Measurements from ENCODE around the gene EIF2S3. TPM values are rescaled to one million over a fixed set of nuclear protein-coding genes. Genes with fewer than 3 reads are reported as not detected.

The EIF2S3 gene
- total and polyA plus RNA-seq, 2 of the 13 experiments (the other 11 are each of a cell fraction or from before 2014, with no cell fraction given) = 61.0 to 183 TPM

- Histone ChIP-seq H3K36me3 (replicated peaks in 1 of 2; ENCODE audit: control insufficient read depth in 1 of 2, insufficient read depth in 2 of 2, low read length in 2 of 2) (peaks cover 0 to 19% of the 10 kb centered on the region in 2 experiments; a peak in 4 of 5 replicates), H3K27me3 (ENCODE audit: control insufficient read depth in 1 of 2, insufficient read depth in 2 of 2, low read length in 2 of 2) (no peaks in the 10 kb centered on the region), H2AFZ (ENCODE audit: low read length) (no peak overlapping the region), H3K4me1 (ENCODE audit: insufficient read depth, low read length) (no peaks in the 10 kb centered on the region), H3K9ac (ENCODE audit: insufficient read depth, low read depth, low read length) (no peak overlapping the region), H3K4me2 (ENCODE audit: low read depth, low read length) (no peak overlapping the region), H3K9me3 (ENCODE audit: low read length) (no peaks in the 10 kb centered on the region), H4K20me1 (ENCODE audit: insufficient read depth, low read length) (no peaks in the 10 kb centered on the region), H3K79me2 (ENCODE audit: insufficient read depth, low read length) (peaks cover 7% of the 10 kb centered on the region), H3K4me3 (replicated peaks in 1 of 3; ENCODE audit: insufficient read depth in 1 of 3, low read depth in 2 of 3, low read length in 3 of 3) (no peak overlapping the region), H3K27ac (ENCODE audit: extremely low read length, insufficient read depth, low read length) (no peak overlapping the region)
- TF ChIP-seq ARHGAP35 (CRISPR knock-in tag; IDR thresholded peaks at IDR 0.05; ENCODE audit: borderline replicate concordance) = no peak
- TF ChIP-seq, protein P1, sequence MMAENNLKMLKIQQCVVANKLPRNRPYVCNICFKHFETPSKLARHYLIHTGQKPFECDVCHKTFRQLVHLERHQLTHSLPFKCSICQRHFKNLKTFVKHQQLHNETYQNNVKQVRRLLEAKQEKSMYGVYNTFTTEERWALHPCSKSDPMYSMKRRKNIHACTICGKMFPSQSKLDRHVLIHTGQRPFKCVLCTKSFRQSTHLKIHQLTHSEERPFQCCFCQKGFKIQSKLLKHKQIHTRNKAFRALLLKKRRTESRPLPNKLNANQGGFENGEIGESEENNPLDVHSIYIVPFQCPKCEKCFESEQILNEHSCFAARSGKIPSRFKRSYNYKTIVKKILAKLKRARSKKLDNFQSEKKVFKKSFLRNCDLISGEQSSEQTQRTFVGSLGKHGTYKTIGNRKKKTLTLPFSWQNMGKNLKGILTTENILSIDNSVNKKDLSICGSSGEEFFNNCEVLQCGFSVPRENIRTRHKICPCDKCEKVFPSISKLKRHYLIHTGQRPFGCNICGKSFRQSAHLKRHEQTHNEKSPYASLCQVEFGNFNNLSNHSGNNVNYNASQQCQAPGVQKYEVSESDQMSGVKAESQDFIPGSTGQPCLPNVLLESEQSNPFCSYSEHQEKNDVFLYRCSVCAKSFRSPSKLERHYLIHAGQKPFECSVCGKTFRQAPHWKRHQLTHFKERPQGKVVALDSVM (CRISPR knock-in tag; IDR thresholded peaks at IDR 0.05) = 0 out of 2 replicates have a peak, but pooled peaks have one; percentile 19
- TF ChIP-seq, protein P2, sequence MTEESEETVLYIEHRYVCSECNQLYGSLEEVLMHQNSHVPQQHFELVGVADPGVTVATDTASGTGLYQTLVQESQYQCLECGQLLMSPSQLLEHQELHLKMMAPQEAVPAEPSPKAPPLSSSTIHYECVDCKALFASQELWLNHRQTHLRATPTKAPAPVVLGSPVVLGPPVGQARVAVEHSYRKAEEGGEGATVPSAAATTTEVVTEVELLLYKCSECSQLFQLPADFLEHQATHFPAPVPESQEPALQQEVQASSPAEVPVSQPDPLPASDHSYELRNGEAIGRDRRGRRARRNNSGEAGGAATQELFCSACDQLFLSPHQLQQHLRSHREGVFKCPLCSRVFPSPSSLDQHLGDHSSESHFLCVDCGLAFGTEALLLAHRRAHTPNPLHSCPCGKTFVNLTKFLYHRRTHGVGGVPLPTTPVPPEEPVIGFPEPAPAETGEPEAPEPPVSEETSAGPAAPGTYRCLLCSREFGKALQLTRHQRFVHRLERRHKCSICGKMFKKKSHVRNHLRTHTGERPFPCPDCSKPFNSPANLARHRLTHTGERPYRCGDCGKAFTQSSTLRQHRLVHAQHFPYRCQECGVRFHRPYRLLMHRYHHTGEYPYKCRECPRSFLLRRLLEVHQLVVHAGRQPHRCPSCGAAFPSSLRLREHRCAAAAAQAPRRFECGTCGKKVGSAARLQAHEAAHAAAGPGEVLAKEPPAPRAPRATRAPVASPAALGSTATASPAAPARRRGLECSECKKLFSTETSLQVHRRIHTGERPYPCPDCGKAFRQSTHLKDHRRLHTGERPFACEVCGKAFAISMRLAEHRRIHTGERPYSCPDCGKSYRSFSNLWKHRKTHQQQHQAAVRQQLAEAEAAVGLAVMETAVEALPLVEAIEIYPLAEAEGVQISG (CRISPR knock-in tag; IDR thresholded peaks at IDR 0.05) = no peak
- ChIA-PET CTCF (ENCODE audit: low intra/inter-chr PET ratio, low total read pairs) (no interaction called here), POLR2A (no interaction called here)
- intact Hi-C loops (cut with micrococcal nuclease; ENCODE audit: unreplicated experiment) (no loop called here), in situ Hi-C loops (cut with HindIII; ENCODE audit: extremely low pct_ligation_motif_present, low pct_unique_long_range_greater_than_20kb) (no loop called here)
- DNase-seq (ENCODE audit: low spot score) (no peak), FAIRE-seq (no peak), ATAC-seq (no peak)
- BruUV-seq (replicated peaks) = no TSS peak
- WGBS (ENCODE audit: low lambda C conversion rate) = 100% methylated on average over 4 of the region's 6 CpGs
Measured at GRCh38 chrX:24063488-24063887, 8.7 kb downstream of the EIF2S3 start.
